AG20443 (cell line): ENCODE data around the gene KLF9.
A peak's percentile ranks its signal among the peaks of the same experiment; 100 is the strongest.

ENCODE experiments used
- DNase-seq: peaks from one replicate; pipeline ENCODE4 v3.0.0; 2012; ENCODE audit warnings: low spot score, mixed read lengths

Gene KLF9

GRCh38 chr9:70355801-70356200 is 58.7 kb downstream of the KLF9 start:
- no peak for DNase-seq

GRCh38 chr9:70352802-70353201 is 61.7 kb downstream of the KLF9 start:
- peak; percentile 18 for DNase-seq

DNA sequence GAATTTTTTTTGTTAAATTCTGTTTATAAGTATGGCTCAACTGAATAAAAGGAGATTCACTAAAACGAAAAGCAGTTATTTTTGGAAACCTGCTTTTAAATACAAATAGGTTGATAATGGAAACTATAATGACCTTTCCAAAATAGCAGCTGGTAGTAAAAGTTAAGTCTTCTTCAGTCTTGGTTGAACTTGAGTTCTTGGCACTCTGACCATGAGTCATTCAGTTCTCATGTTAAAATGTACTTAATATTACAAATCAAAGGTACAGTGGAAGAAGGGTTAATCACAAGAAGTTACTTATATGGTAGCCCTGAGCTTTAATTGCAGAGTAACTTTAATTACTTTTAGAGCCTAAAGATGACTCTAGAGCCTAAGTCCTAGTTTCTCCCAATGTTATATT is 62.1 kb downstream of the KLF9 start:
- no peak for DNase-seq

GRCh38 chr9:70347046-70347445 is 67.4 kb downstream of the KLF9 start:
- no peak for DNase-seq

DNA sequence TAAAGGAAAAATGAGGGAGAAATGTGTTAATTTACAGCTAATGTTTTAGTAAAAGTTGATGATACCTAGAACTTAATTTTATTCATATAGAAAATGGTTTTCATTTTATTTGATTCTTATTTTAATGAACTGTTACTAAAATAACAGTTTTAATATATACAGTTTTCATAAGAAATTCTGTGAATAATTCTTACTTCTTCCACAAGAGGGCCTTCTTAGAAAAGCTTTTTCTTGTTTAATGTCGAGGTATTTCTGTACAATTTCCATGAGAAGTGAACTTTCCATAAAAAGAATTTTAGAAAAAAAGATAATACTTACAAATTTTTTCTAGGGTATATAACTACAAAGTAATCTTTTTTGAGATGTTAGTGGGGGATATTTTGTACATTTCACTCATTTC is 73.9 kb downstream of the KLF9 start:
- peak; percentile 27 for DNase-seq
